ENCODE results near the gene CLDND2. TPM values are rescaled to one million over a fixed set of nuclear protein-coding genes. Genes with fewer than 3 reads are reported as not detected.
A peak's percentile ranks its signal among the peaks of the same experiment; 100 is the strongest.

The CLDND2 gene
- total and polyA plus RNA-seq, 10 donors = 0.36 to 4.9 (median 2.5) TPM; not detected in 2

DNA sequence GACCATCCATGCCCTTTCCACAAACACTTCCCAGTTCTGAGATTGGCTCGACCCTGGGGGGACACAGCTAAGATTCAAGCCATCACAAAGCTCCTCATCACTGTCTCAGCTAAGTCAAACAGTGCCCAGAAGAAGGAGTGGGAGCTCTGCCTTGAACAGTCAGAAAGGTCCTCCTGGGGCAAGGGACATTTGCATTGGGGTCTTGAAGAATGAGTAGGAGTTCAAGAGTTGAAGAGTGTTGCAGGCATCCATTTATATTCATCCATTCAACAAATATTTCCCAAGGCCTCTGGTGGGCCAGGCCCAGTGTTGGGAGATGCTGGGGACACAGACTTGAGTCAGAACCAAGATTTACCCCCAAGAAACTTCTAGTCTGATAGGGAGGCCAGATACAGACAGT lies 50.8 kb downstream of the CLDND2 start:
- WGBS, 5 donors = 38 to 77% (median 66%) methylated on average over 1 of the region's 1 CpG
- intact Hi-C loops (cut with DNase I; ENCODE audit: low total_unique reads) = no loop called here
- H3K9me3 ChIP-seq = peaks cover 0 to 10% (median 0%) of the 10 kb centered on the region in 8 donors
- TF ChIP-seq POLR2A (IDR thresholded peaks at IDR 0.05) (no peak), POLR2AphosphoS5 (IDR thresholded peaks at IDR 0.05) (no peak)
- TF ChIP-seq, protein P1, sequence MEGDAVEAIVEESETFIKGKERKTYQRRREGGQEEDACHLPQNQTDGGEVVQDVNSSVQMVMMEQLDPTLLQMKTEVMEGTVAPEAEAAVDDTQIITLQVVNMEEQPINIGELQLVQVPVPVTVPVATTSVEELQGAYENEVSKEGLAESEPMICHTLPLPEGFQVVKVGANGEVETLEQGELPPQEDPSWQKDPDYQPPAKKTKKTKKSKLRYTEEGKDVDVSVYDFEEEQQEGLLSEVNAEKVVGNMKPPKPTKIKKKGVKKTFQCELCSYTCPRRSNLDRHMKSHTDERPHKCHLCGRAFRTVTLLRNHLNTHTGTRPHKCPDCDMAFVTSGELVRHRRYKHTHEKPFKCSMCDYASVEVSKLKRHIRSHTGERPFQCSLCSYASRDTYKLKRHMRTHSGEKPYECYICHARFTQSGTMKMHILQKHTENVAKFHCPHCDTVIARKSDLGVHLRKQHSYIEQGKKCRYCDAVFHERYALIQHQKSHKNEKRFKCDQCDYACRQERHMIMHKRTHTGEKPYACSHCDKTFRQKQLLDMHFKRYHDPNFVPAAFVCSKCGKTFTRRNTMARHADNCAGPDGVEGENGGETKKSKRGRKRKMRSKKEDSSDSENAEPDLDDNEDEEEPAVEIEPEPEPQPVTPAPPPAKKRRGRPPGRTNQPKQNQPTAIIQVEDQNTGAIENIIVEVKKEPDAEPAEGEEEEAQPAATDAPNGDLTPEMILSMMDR (IDR thresholded peaks at IDR 0.05 in 8 of 11, conservative IDR thresholded peaks at IDR 0.05 in 3 of 11) = no peak
- DNase-seq = peak; percentile 27
- peaks cover 0 to 8% (median 0%) of the 10 kb centered on the region in 6 donors for H3K4me1 ChIP-seq
- H3K4me3 ChIP-seq = no peak overlapping the region
- no peak overlapping the region for H3K27ac ChIP-seq
- H3K27me3 ChIP-seq (replicated peaks in 1 of 7) = peaks cover 0 to 48% (median 0%) of the 10 kb centered on the region in 7 donors
- no peaks in the 10 kb centered on the region for H3K36me3 ChIP-seq

GRCh38 chr19:51317376-51317775 lies 51.4 kb downstream of the CLDND2 start:
- Histone ChIP-seq H3K27ac (no peak overlapping the region), H3K27me3 (replicated peaks in 1 of 7) (peaks cover 0 to 51% (median 5%) of the 10 kb centered on the region in 7 donors), H3K9me3 (peaks cover 0 to 10% (median 0%) of the 10 kb centered on the region in 8 donors), H3K36me3 (no peaks in the 10 kb centered on the region), H3K4me3 (no peak overlapping the region), H3K4me1 (peaks cover 0 to 8% (median 0%) of the 10 kb centered on the region in 6 donors)
- TF ChIP-seq, protein P1 (IDR thresholded peaks at IDR 0.05 in 8 of 11, conservative IDR thresholded peaks at IDR 0.05 in 3 of 11) = no peak
- no peak for TF ChIP-seq POLR2A (IDR thresholded peaks at IDR 0.05)
- no peak for TF ChIP-seq POLR2AphosphoS5 (IDR thresholded peaks at IDR 0.05)
- 87 to 97% (median 93%) methylated on average over 3 of the region's 3 CpGs for WGBS, 5 donors
- DNase-seq = peak; percentile 4
- intact Hi-C loops (cut with DNase I; ENCODE audit: low total_unique reads) = no loop called here

Other genes with a start within 250 kb of the CLDND2 start
- gene SIGLEC9, start 244.1 kb downstream of the CLDND2 start, total RNA-seq = 10 to 100 TPM; 26.9 to 81.3 (median 42.1) TPM
- 10 to 100 TPM in 1 of 3 donors, 1 to 10 TPM in 2; 4.6 to 13.5 (median 5.7) TPM for gene SIGLEC9, start 244.1 kb downstream of the CLDND2 start, polyA plus RNA-seq
- gene SIGLEC7, start 226.7 kb downstream of the CLDND2 start, total RNA-seq = 10 to 100 TPM; 23.1 to 59.9 (median 31.3) TPM
- gene SIGLEC7, start 226.7 kb downstream of the CLDND2 start, polyA plus RNA-seq = 10 to 100 TPM in 2 of 3 donors, 1 to 10 TPM in 1; 6.8 to 16.5 (median 11.0) TPM
- 10 to 100 TPM; 32.6 to 77.8 (median 65.4) TPM for gene CD33, start 143.9 kb downstream of the CLDND2 start, total RNA-seq
- 10 to 100 TPM in 2 of 3 donors, 1 to 10 TPM in 1; 9.6 to 19.2 (median 16.6) TPM for gene CD33, start 143.9 kb downstream of the CLDND2 start, polyA plus RNA-seq
- under 1 TPM in 1 of 7 donors, not detected in 6; 0.88 TPM for gene SIGLECL1, start 117.9 kb downstream of the CLDND2 start, total RNA-seq
- under 1 TPM in 1 of 3 donors, not detected in 2; 0.26 TPM for gene SIGLECL1, start 117.9 kb downstream of the CLDND2 start, polyA plus RNA-seq
- not detected for gene IGLON5, start 57.4 kb downstream of the CLDND2 start, total RNA-seq
- gene IGLON5, start 57.4 kb downstream of the CLDND2 start, polyA plus RNA-seq = under 1 TPM in 1 of 3 donors, not detected in 2; 0.03 TPM
- gene VSIG10L, start 26.9 kb downstream of the CLDND2 start, total RNA-seq = 1 to 10 TPM; 1.1 to 2.6 (median 1.6) TPM
- gene VSIG10L, start 26.9 kb downstream of the CLDND2 start, polyA plus RNA-seq = 1 to 10 TPM; 1.2 to 2.3 (median 1.7) TPM
- gene ETFB, start 2.6 kb downstream of the CLDND2 start, total RNA-seq = 10 to 100 TPM; 41.4 to 78.0 (median 54.1) TPM
- 100 to 1,000 TPM in 1 of 3 donors, 10 to 100 TPM in 2; 81.6 to 133 (median 93.5) TPM for gene ETFB, start 2.6 kb downstream of the CLDND2 start, polyA plus RNA-seq
- 100 to 1,000 TPM in 3 of 7 donors, 10 to 100 TPM in 4; 54.5 to 144 (median 94.1) TPM for gene NKG7, start 3.7 kb upstream of the CLDND2 start, total RNA-seq
- gene NKG7, start 3.7 kb upstream of the CLDND2 start, polyA plus RNA-seq = 10 to 100 TPM; 30.8 to 43.7 (median 37.8) TPM
- gene LIM2, start 19.0 kb upstream of the CLDND2 start, total RNA-seq = not detected
- gene LIM2, start 19.0 kb upstream of the CLDND2 start, polyA plus RNA-seq = not detected
- 1 to 10 TPM in 1 of 7 donors, under 1 TPM in 2, not detected in 4; 0.20 to 2.4 (median 0.28) TPM for gene C19orf84, start 21.6 kb upstream of the CLDND2 start, total RNA-seq
- under 1 TPM; 0.13 to 0.23 (median 0.19) TPM for gene C19orf84, start 21.6 kb upstream of the CLDND2 start, polyA plus RNA-seq
- gene SIGLEC10, start 48.6 kb upstream of the CLDND2 start, total RNA-seq = 100 to 1,000 TPM in 4 of 7 donors, 10 to 100 TPM in 3; 68.9 to 155 (median 102) TPM
- 10 to 100 TPM; 38.0 to 47.3 (median 41.2) TPM for gene SIGLEC10, start 48.6 kb upstream of the CLDND2 start, polyA plus RNA-seq
- gene SIGLEC8, start 89.5 kb upstream of the CLDND2 start, total RNA-seq = 10 to 100 TPM in 4 of 7 donors, 1 to 10 TPM in 3; 2.2 to 39.3 (median 10.1) TPM
- gene SIGLEC8, start 89.5 kb upstream of the CLDND2 start, polyA plus RNA-seq = 1 to 10 TPM; 1.1 to 5.1 (median 3.5) TPM
- gene CEACAM18, start 109.5 kb upstream of the CLDND2 start, total RNA-seq = not detected
- gene CEACAM18, start 109.5 kb upstream of the CLDND2 start, polyA plus RNA-seq = not detected
- 10 to 100 TPM in 3 of 7 donors, 1 to 10 TPM in 4; 4.0 to 65.1 (median 7.0) TPM for gene SIGLEC12, start 132.8 kb upstream of the CLDND2 start, total RNA-seq
- gene SIGLEC12, start 132.8 kb upstream of the CLDND2 start, polyA plus RNA-seq = 1 to 10 TPM; 2.0 to 5.3 (median 2.4) TPM
- gene SIGLEC6, start 162.7 kb upstream of the CLDND2 start, total RNA-seq = 1 to 10 TPM in 6 of 7 donors, under 1 TPM in 1; 0.91 to 5.8 (median 3.6) TPM
- gene SIGLEC6, start 162.7 kb upstream of the CLDND2 start, polyA plus RNA-seq = 1 to 10 TPM in 1 of 3 donors, under 1 TPM in 2; 0.27 to 1.6 (median 0.30) TPM
- gene ZNF175, start 202.3 kb upstream of the CLDND2 start, total RNA-seq = 10 to 100 TPM; 10.5 to 24.4 (median 18.4) TPM
- 1 to 10 TPM; 1.8 to 4.2 (median 2.0) TPM for gene ZNF175, start 202.3 kb upstream of the CLDND2 start, polyA plus RNA-seq

Data from spleen (tissue), 11 donors.